GM21423 (cell line): Measurements from ENCODE around the gene KCNJ2.

ENCODE experiments used
- ATAC-seq: cut with Tn5 transposase; IDR thresholded peaks from one replicate; pipeline ENCODE4 v1.9.1; 2021; ENCODE audit warnings: mild to moderate bottlenecking, moderate library complexity; ENCODE audit not compliant: unreplicated experiment

Gene KCNJ2

DNA sequence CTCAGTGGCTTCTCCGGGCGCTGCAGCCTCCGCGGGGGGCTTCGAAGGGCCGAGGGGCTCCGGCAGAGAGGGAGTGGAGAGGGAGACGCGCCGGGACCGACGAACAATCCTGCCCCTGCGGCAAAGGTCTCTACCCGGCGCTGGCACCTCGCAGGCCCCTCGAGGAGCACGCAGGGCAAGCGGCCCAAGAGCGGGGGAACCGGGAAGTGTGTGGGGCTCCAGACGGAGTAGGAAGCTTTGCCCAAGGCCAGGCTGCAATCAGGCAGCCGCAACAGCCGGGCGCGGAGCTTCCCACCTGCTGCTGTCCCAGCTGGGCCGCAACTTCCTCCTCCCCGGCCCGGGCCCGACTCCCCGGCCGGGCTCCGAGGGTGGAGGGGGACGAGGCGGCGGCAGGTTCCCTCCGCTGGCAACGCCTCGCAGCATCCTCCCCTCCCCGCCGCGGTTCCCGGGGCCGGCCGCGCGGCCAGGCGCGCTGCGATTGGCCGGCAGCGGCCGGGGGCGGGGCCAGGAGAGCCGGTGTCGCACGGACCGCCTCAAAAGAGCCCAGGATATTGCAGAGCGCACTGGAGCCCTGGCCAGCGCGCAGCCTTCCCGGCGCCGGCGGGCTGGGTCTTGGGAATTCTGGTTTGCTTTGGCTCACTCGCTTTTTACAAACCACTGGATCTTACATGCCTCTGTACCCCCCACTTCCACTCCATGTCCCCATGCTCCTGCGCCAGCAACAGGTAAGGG, at the start of gene KCNJ2:
KCNJ2 (plus strand) TSS at position 556 of the 732 bp plus-strand sequence. CDS start 5,508 bp downstream, outside the sequence.
- ATAC-seq: peak; percentile 97

DNA sequence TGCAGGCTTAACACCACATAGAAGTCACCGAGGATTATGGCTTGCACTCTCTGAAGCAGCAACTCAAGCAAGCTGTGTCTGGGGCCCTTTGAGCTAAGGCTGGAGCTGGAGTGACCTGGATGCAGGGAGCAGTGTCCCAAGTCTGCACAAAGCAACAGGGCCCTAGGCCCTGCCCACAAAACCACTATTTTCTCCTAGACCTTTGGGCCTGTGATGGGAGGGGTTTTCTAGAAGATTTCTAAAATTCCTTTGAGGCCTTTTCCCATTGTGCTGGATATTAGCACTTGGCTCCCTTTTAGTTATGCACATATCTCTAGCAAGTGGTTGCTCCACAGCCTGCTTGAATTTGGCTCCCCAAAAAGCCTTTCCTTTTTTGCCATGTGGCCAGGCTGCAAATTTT, 49.8 kb upstream of the KCNJ2 start:
- no peak for ATAC-seq

- ATAC-seq: no peak
Measured at GRCh38 chr17:70119983-70120382, 49.3 kb upstream of the KCNJ2 start.

DNA sequence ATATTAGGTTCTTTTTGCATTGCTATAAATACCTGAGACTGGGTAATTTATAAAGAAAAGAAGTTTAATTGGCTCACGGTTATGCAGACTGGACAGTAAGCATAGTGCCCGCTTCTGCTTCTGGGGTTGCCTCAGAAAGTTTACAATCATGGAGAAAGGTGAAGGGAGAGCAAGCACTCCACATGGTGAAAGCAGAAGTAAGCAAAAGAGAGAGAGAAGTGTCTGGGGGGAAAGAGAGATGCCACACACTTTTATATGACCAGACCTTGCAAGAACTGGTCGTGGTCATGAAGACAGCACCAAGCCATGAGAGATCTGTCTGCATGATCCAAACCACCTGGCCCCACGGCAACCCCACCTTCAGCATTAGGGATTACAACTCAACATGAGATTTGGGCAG, 48.9 kb upstream of the KCNJ2 start:
- ATAC-seq: no peak

DNA sequence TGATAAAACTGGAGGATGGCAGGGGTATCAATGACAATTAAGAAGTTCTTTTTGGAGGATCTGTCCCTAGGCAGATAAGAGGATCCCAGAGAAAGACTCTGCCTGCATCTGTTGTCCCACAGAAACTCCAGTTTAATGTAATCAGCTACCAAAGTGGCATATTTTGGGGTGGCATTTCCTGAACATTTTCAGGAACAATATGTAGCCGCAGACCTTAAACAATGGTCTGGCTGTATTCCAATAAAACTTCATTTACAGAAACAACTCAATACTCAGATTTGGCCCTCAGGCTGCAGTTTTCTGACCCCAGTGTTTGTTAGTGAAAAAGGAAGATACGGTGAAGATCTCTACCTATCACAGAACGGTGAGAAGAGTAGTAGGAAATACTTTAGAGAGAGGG, 48.2 kb upstream of the KCNJ2 start:
- no peak for ATAC-seq

GRCh38 chr17:70123193-70123592, 46.1 kb upstream of the KCNJ2 start:
- no peak for ATAC-seq

DNA sequence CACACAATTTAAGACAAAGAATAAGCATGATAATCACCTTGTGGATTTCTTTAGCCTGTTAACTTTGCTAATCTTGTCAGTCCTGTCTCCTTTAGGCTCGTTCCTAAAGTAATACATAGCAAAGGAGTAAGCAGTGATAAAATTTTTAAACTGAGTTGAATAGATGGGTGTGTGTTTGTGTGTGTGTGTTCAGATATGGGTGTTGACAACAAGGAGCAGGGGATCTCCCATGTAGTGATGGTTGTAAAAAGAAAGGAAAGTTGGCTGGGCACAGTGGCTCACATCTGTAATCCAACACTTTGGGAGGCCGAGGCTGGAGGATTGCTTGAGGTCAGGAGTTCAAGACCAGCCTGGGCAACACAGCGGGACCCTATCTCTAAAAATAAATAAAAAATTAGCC, 44.6 kb upstream of the KCNJ2 start:
- ATAC-seq: no peak

DNA sequence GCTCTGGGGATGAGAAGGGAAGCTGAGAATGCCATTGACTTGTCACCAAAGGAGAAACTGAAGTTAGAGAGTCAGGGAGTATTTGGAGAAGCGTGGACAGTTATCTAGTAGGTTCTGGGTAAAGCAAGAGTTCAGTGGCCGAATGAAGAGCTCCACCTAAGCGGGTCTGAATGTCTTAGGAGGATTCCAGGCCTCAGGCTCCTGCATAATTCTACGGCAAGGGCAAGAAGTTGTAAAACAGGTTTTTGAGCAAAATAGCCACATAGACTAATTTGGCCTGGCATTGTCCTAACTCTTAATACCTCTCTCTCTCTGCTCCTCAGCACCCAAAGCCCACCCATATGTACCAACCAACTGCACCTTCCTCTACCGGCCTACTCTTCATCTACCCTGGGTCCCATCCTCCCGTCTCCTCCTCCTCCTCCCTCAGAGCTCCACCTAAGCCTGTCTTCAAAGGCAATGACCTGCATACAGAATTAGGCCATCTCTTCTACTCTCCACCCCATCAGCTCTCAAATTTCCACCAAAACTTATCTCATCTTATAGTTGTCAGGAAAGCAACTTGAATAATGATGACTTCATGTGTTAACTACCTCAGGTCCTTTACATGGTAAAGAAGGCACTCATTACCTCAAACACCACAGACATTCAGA, 42.0 kb upstream of the KCNJ2 start:
- no peak for ATAC-seq

DNA sequence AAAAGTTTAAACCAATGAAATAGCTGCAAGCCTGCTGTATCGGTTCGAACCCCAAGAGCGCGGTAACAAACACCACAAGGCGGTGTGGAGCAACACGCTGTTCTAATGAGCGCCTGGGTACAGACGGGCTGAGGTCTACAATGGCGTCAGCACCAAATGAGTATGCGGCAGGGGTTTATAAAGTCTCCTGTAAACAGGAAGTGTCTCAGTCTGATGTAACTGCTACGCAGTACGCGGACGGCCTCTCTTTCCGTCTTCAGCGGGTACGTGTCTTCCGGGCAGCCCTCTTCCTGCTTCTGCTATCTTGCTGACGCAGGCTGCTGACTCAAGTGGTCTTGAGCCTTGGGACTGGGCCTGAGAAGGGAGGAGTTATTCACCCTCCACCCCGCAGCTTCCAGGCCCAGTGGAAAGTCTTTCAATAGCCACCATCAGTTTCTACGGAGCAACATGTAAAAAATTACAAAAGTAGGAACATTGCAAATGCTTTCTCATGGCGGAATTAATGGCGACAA, 40.5 kb upstream of the KCNJ2 start:
- ATAC-seq: no peak

DNA sequence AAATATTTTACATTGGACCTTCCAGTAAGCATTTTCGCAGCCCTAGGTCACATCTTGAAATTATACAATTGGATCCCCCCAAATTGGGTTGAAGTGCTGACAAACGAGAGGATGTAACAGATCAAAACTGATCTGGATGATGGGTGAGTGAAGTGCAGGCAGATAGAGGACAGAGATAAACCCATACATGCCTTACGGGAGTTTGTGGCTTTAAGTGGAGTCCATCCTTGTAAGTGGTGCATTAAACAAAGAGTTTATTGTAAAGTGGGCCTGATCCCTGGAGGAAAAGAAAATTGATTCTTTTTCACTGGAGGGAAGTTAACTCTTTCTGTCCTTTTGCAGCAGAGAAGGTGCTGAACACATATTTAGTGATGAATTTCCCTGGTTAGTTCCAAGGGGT, 39.0 kb upstream of the KCNJ2 start:
- ATAC-seq: no peak

DNA sequence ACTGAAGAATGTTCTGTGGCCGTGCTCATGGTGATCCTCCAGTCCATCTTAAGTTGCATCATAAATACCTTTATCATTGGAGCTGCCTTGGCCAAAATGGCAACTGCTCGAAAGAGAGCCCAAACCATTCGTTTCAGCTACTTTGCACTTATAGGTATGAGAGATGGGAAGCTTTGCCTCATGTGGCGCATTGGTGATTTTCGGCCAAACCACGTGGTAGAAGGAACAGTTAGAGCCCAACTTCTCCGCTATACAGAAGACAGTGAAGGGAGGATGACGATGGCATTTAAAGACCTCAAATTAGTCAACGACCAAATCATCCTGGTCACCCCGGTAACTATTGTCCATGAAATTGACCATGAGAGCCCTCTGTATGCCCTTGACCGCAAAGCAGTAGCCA, 36.8 kb upstream of the KCNJ2 start:
- no peak for ATAC-seq

DNA sequence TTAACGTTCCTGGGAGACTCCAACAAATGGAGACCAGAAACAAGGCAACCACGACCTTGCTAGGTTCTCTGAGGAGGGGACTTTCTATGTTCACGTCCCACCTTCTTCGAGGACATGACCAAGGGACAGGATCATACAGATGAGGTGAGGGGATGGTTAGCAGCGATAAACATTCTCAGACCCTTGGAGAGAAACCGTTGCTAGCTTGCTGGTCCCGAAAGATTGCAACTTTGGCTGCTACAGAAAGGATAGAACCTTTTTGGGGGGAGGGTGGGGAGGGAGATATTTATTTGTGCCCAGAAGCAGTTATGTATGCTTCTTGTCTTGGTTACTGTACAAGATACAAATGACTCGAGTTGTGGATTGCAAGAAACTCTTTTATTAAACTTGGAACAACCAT, 35.3 kb upstream of the KCNJ2 start:
- ATAC-seq: no peak

- ATAC-seq: no peak
Measured at GRCh38 chr17:70134777-70135176, 34.6 kb upstream of the KCNJ2 start.

- ATAC-seq: no peak
Measured at GRCh38 chr17:70136131-70136530, 33.2 kb upstream of the KCNJ2 start.

DNA sequence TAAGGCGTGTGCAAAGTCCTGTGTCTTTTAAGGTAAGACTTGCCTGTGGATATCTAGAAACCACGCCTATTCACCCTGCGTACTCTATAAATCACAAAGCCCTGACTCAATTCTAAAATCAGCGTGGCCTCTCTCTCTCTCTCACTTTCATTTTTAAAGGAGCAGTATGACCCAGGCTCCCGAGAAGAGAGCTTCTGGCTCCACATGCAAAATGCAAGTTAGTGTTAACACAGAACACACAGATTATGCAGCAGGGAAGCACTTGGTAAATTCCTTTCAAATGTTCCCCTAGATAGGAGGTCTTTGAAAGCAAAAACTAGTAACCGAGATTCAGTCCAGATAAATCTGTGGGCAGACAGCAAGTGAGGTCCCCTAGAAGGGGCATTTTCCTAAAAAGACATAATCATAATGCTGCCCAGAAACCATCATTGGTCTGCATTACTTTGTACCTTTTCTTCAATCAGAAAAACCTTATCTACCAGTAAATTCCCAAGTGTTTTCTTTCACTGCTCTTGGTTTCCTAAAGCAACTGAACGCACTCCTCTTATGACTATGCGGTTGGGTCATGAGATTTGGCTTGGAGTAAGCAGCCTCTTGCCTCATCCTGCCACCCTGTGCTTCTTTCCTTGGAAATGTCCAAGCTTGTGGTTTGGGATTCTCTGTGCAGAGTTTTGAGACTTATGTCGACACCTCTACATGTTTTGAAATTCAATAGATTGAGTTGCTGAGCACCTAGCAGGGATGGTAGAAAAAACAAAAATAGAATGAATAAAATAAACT, 31.7 kb upstream of the KCNJ2 start:
- peak; percentile 99 for ATAC-seq

DNA sequence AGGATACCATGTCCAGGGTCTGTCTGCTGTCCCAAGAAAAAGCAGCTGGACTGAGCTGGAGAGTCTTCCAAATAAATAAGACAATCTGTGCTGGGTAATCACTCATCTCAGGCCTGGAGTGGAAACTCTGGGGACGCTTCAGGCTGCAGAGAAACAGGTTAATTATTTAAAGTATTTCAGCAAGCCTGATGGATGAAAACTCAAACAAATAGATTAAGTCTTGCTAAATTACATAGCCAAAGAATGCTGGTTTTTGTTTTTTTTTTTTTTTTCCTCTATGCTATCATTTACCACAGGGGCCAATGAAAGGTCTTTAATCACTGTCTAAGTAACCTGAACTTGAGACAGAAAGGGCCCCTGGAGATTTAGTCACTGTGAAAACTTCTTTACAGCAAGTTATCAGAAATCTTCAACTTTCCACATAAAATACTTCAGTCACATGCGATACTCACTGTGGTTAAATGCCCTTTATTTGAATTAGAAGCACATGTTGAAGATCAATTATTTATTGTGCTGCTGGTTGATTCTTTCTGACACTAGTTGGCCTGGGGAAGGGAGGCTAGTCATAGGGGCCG, 31.0 kb upstream of the KCNJ2 start:
- ATAC-seq: no peak

- no peak for ATAC-seq
Measured at GRCh38 chr17:70139449-70139993, 29.8 kb upstream of the KCNJ2 start.

- no peak for ATAC-seq
Measured at GRCh38 chr17:70144260-70144846, 25.0 kb upstream of the KCNJ2 start.

DNA sequence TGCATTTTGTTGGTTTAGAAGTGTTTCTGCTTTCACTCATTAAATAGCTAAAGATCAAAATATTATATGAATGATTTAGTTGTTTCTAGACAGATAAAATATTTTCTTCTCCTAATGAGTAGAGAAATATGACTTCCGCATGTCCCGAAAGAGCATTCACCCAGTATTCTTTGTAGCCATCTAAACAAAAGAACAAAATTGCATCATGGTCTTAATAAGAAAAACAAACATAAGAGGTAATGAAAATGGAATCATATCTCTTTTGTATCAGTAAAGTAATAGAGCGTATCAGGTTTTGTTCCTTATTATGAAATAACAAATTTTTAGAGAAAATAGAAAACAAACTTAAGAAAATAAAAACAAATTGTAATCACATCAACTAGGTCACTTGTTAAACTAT, 16.1 kb upstream of the KCNJ2 start:
- no peak for ATAC-seq

GRCh38 chr17:70157151-70157550, 12.2 kb upstream of the KCNJ2 start:
- no peak for ATAC-seq

- ATAC-seq: no peak
Measured at GRCh38 chr17:70158180-70158579, 11.2 kb upstream of the KCNJ2 start.
